ENCODE data around the gene GALNTL6. TPM values are rescaled to one million over a fixed set of nuclear protein-coding genes. Genes with fewer than 3 reads are reported as not detected.

The GALNTL6 gene
- total and polyA plus RNA-seq, 2 donors (not counting 1 experiment from before 2014, with no cell fraction given): 0.99 to 1.1 TPM

- ChIA-PET POLR2A (no interaction called here), CTCF (interaction anchor here (0.8 kb wide), 1 partner anchor 8 kb away, joined by 3 read pairs; no protein-coding TSS in a partner anchor)
- Mint-ChIP-seq H3K27ac (no peak overlapping the region), H3K4me3 (no peak overlapping the region), H3K27me3 (no peaks in the 10 kb centered on the region), H3K4me1 (no peaks in the 10 kb centered on the region), H3K9me3 (ENCODE audit: insufficient read depth) (peaks cover 3% of the 10 kb centered on the region)
- Histone ChIP-seq H3K79me2 (ENCODE audit: control insufficient read depth, insufficient read depth, low read length) (no peaks in the 10 kb centered on the region), H3K4me1 (ENCODE audit: control insufficient read depth in 2 of 2, insufficient read depth in 2 of 2, low read length in 2 of 2) (no peaks in the 10 kb centered on the region), H3K4me2 (replicated peaks; ENCODE audit: low read depth, low read length, poor library complexity, severe bottlenecking) (no peak overlapping the region), H3K36me3 (replicated peaks in 1 of 2; ENCODE audit: control extremely low read depth in 1 of 2, control insufficient read depth in 1 of 2, extremely low read depth in 1 of 2, insufficient read depth in 2 of 2, low read length in 1 of 2) (no peaks in the 10 kb centered on the region), H3K4me3 (ENCODE audit: control extremely low read depth in 1 of 5, extremely low read depth in 1 of 5, insufficient read depth in 1 of 5, low read depth in 2 of 5, low read length in 4 of 5) (no peak overlapping the region), H4K20me1 (ENCODE audit: control insufficient read depth, insufficient read depth, low read length, poor library complexity, severe bottlenecking) (no peaks in the 10 kb centered on the region), H3K27me3 (replicated peaks in 1 of 4; ENCODE audit: control extremely low read depth in 1 of 4, control insufficient read depth in 3 of 4, insufficient read depth in 4 of 4, low read length in 3 of 4) (no peaks in the 10 kb centered on the region), H3K9ac (ENCODE audit: low read length) (no peak overlapping the region), H3K27ac (ENCODE audit: low read length in 2 of 2) (no peak overlapping the region), H3K9me3 (ENCODE audit: control extremely low read depth in 1 of 3, control insufficient read depth in 2 of 3, insufficient read depth in 1 of 3, low read length in 2 of 3) (peaks cover 0 to 3% (median 0%) of the 10 kb centered on the region in 3 donors), H2AFZ (ENCODE audit: insufficient read depth, low read depth, low read length, poor library complexity, severe bottlenecking) (no peak overlapping the region)
- WGBS (ENCODE audit: insufficient coverage): 86% methylated on average over 5 of the region's 6 CpGs
- DNase-seq (no peak), ATAC-seq (ENCODE audit: low read depth) (no peak)
- no peak for TF ChIP-seq EZH2 (IDR thresholded peaks at IDR 0.05; ENCODE audit: borderline replicate concordance, insufficient read depth, low read depth, low read length, poor library complexity, severe bottlenecking)
- TF ChIP-seq CTCF (IDR thresholded peaks at IDR 0.05): no peak
- intact Hi-C loops (cut with micrococcal nuclease): no loop called here
Observed at GRCh38 chr4:171932238-171932637, 119.0 kb downstream of the GALNTL6 start.

- Histone ChIP-seq H4K20me1 (ENCODE audit: control insufficient read depth, insufficient read depth, low read length, poor library complexity, severe bottlenecking) (no peaks in the 10 kb centered on the region), H3K36me3 (replicated peaks in 1 of 2; ENCODE audit: control extremely low read depth in 1 of 2, control insufficient read depth in 1 of 2, extremely low read depth in 1 of 2, insufficient read depth in 2 of 2, low read length in 1 of 2) (no peaks in the 10 kb centered on the region), H3K27me3 (replicated peaks in 1 of 4; ENCODE audit: control extremely low read depth in 1 of 4, control insufficient read depth in 3 of 4, insufficient read depth in 4 of 4, low read length in 3 of 4) (no peaks in the 10 kb centered on the region), H3K9ac (ENCODE audit: low read length) (no peak overlapping the region), H3K79me2 (ENCODE audit: control insufficient read depth, insufficient read depth, low read length) (no peaks in the 10 kb centered on the region), H3K4me2 (replicated peaks; ENCODE audit: low read depth, low read length, poor library complexity, severe bottlenecking) (no peak overlapping the region), H3K27ac (ENCODE audit: low read length in 2 of 2) (no peak overlapping the region), H3K4me3 (ENCODE audit: control extremely low read depth in 1 of 5, extremely low read depth in 1 of 5, insufficient read depth in 1 of 5, low read depth in 2 of 5, low read length in 4 of 5) (no peak overlapping the region), H2AFZ (ENCODE audit: insufficient read depth, low read depth, low read length, poor library complexity, severe bottlenecking) (no peak overlapping the region), H3K4me1 (ENCODE audit: control insufficient read depth in 2 of 2, insufficient read depth in 2 of 2, low read length in 2 of 2) (no peaks in the 10 kb centered on the region), H3K9me3 (ENCODE audit: control extremely low read depth in 1 of 3, control insufficient read depth in 2 of 3, insufficient read depth in 1 of 3, low read length in 2 of 3) (no peaks in the 10 kb centered on the region)
- TF ChIP-seq EZH2 (IDR thresholded peaks at IDR 0.05; ENCODE audit: borderline replicate concordance, insufficient read depth, low read depth, low read length, poor library complexity, severe bottlenecking): no peak
- TF ChIP-seq CTCF (IDR thresholded peaks at IDR 0.05): no peak
- no peaks in the 10 kb centered on the region for H3K27me3 Mint-ChIP-seq
- intact Hi-C loops (cut with micrococcal nuclease): no loop called here
- ChIA-PET CTCF (no interaction called here), POLR2A (no interaction called here)
- H3K27ac Mint-ChIP-seq: no peak overlapping the region
- H3K4me3 Mint-ChIP-seq: no peak overlapping the region
- no CpG with 5 or more reads among the region's 6 CpGs for WGBS (ENCODE audit: insufficient coverage)
- no peak for ATAC-seq (ENCODE audit: low read depth)
- no peaks in the 10 kb centered on the region for H3K4me1 Mint-ChIP-seq
- no peak for DNase-seq
- H3K9me3 Mint-ChIP-seq (ENCODE audit: insufficient read depth): no peaks in the 10 kb centered on the region
Observed at GRCh38 chr4:171940656-171941055, 127.5 kb downstream of the GALNTL6 start.
